HG03460 (cell line): ENCODE data around the gene ADGRL4.

Source experiments
- ATAC-seq: cut with Tn5 transposase; IDR thresholded peaks from one replicate; pipeline ENCODE4 v1.9.1; 2021; ENCODE audit not compliant: unreplicated experiment

Gene ADGRL4

DNA sequence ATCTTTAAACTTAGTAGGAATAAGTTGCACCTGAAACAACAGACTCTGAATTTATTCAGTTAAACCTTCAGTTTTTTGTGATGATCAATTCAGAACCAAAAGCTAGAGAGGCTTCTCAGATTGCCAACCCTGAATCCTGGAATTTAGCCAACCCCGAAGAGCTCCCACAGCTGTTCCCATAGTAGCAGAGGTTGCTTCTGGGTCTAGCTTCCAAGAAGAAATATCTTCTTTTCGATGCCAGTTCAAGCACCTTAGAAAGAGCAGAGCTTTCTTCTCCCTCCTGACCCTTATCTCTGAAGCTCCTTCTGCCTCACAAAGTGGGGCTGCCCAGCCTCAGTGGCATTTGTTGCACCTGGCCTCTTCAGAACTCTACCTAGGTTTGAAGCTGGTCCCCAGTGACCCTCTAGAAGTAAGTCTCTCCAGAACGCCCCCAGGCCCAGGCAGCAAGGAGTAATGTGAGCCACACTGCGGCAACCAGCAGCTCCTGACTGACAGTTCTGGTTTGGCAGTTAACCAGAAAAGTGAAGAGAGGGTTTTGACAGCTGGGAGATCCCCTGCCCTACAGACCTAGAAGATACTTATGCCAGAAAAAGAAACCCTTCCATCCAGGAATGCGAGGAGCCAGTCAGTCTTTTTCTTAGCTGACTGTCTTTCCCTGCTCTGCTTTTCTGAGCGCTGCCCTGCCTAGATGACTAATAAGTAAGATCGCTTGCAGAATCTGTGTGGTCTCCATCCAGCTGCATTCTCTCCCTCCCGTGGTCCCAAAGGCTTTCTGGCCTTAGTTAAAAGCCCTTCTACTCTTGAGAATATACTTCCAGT, 165.9 kb downstream of the ADGRL4 start:
- ATAC-seq = no peak
